ENCODE data around the gene TMEM132C.

GRCh38 chr12:128458301-128458974 lies 191.5 kb downstream of the TMEM132C start:
- TF ChIP-seq POLR2AphosphoS5 (IDR thresholded peaks at IDR 0.05; ENCODE audit: low read depth, low read length) (no peak), POLR2A (IDR thresholded peaks at IDR 0.05; ENCODE audit: low read depth, low read length) (no peak), TAF1 (IDR thresholded peaks at IDR 0.05; ENCODE audit: low read depth, low read length) (no peak)
